DND-41 (cell line): ENCODE results near the gene SERPINB3.
"Not testable (repeated sequence)": the region's sequence is repeated elsewhere in the genome, so short reads cannot be mapped to it uniquely, and the experiment has no call there.

ENCODE experiments used
- ATAC-seq: fragments of 200-7000 bp; cut with Tn5 transposase; 3 replicates; pipeline ENCODE4 v1.9.1; 2021; ENCODE audit warnings: low read depth; ENCODE audit not compliant: insufficient read depth
- DNase-seq: peaks from one replicate; pipeline ENCODE4 v3.0.0-alpha.2; 2020
- H2AFZ ChIP-seq: 2 replicates; pipeline ENCODE4 v1.6.0; 2012; ENCODE audit warnings: low read depth, low read length
- H3K27ac ChIP-seq: 2 replicates; pipeline ENCODE4 v1.5.1; 2012; ENCODE audit warnings: low read length, inconsistent platforms
- H3K27me3 ChIP-seq: fragments of 200-600 bp; sonication (generic); 2 replicates; pipeline ENCODE4 v1.6.0; 2012; ENCODE audit warnings: low read length, mild to moderate bottlenecking, inconsistent platforms; ENCODE audit not compliant: insufficient read depth, poor library complexity
- H3K36me3 ChIP-seq: 2 replicates; pipeline ENCODE4 v1.5.1; 2012; ENCODE audit warnings: low read length, inconsistent platforms; ENCODE audit not compliant: insufficient read depth
- H3K4me1 ChIP-seq: 2 replicates; pipeline ENCODE4 v1.5.1; 2012; ENCODE audit warnings: mild to moderate bottlenecking, low read length; ENCODE audit not compliant: insufficient read depth
- H3K4me2 ChIP-seq: 2 replicates; pipeline ENCODE4 v1.6.0; 2012; ENCODE audit warnings: mild to moderate bottlenecking, moderate library complexity, low read length, inconsistent platforms; ENCODE audit not compliant: insufficient read depth
- H3K4me3 ChIP-seq, 2 experiments: fragments of 200-600 bp in 1 of 2; shearing (Covaris generic) in 1 of 2; 2 replicates each; pipeline ENCODE4 v1.5.1; 2012 to 2016; ENCODE audit warnings: inconsistent platforms in 2 of 2, low read length in 2 of 2, mild to moderate bottlenecking in 2 of 2, low read depth in 1 of 2, moderate library complexity in 1 of 2
- H3K79me2 ChIP-seq: 2 replicates; pipeline ENCODE4 v1.6.0; 2012; ENCODE audit warnings: low read length, inconsistent platforms; ENCODE audit not compliant: insufficient read depth
- H3K9ac ChIP-seq: 2 replicates; pipeline ENCODE4 v1.6.0; 2012; ENCODE audit warnings: low read depth, mild to moderate bottlenecking, inconsistent platforms, low read length, moderate library complexity
- H3K9me3 ChIP-seq: 2 replicates; pipeline ENCODE4 v1.5.1; 2012; ENCODE audit warnings: low read length, moderate library complexity, mild to moderate bottlenecking, inconsistent platforms; ENCODE audit not compliant: insufficient read depth, severe bottlenecking
- H4K20me1 ChIP-seq: 2 replicates; pipeline ENCODE4 v1.6.0; 2012; ENCODE audit warnings: low read length; ENCODE audit not compliant: insufficient read depth
- EZH2 ChIP-seq: IDR thresholded peaks from 3 replicates; pipeline ENCODE4 v1.6.1; 2012; ENCODE audit warnings: borderline replicate concordance, low read depth, mild to moderate bottlenecking, moderate library complexity, low read length, inconsistent platforms; ENCODE audit not compliant: severe bottlenecking
- TF ChIP-seq, protein P1 (sequence below): IDR thresholded peaks from 2 replicates; pipeline ENCODE4 v1.5.1; 2012; ENCODE audit warnings: borderline replicate concordance, low read length, moderate library complexity, mild to moderate bottlenecking; ENCODE audit not compliant: poor library complexity, severe bottlenecking; ENCODE audit errors: extremely low read depth

SERPINB3 gene

DNA sequence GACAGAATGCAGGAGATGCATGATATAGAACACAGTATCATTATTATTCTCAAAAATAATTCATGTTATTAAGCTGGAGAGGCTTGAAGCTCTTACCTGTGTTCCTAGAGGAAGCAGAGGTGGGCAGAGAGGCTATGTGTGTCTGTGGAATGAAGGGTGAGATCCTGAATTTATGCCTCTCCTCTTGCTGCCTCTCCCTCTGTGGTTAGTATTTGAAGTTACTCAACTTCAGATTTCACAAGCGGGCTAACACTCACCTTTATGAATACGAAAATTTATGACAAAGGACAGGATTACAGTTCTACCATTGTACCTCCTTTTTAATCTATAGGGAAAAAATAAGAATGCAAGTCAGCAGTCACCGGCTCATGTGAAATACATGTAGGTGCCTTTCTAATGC is at the start of gene SERPINB3:
TSS of gene SERPINB3 (minus strand) at position 144 of the 400 bp plus-strand sequence. CDS start 677 bp downstream, outside the sequence.
- not testable (repeated sequence) for H3K4me1 ChIP-seq, H3K9ac ChIP-seq, ATAC-seq, H3K79me2 ChIP-seq, H3K4me3 ChIP-seq, H3K9me3 ChIP-seq, H3K27me3 ChIP-seq, H2AFZ ChIP-seq, H3K36me3 ChIP-seq, DNase-seq, H3K4me2 ChIP-seq, H4K20me1 ChIP-seq, H3K27ac ChIP-seq

DNA sequence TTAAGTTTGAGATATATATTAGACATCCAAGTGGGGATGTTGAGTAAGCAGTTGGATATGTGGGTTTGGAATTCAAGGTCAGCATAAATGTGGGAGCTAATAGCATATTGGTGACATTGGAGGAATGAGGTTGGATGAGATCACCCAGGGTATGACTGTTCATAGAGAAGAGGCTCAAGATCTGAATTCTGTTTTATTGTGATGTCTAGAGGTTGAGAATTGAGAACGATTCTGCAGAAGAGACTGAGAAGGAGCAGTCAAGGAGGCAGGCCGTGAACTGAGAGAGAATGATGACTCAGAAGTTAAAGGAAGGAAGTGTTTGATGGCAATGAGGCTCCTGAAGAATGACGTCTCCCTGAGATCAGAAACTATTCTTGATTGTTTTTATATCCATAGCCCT is 47.0 kb upstream of the SERPINB3 start:
- no peak overlapping the region for H3K27ac ChIP-seq
- H3K4me3 ChIP-seq: no peak overlapping the region
- ATAC-seq: no peak
- no peaks in the 10 kb centered on the region for H3K9me3 ChIP-seq
- DNase-seq: no peak
- H4K20me1 ChIP-seq: no peaks in the 10 kb centered on the region
- no peaks in the 10 kb centered on the region for H3K4me1 ChIP-seq
- H3K36me3 ChIP-seq: no peaks in the 10 kb centered on the region
- no peak overlapping the region for H3K9ac ChIP-seq
- TF ChIP-seq, protein P1, sequence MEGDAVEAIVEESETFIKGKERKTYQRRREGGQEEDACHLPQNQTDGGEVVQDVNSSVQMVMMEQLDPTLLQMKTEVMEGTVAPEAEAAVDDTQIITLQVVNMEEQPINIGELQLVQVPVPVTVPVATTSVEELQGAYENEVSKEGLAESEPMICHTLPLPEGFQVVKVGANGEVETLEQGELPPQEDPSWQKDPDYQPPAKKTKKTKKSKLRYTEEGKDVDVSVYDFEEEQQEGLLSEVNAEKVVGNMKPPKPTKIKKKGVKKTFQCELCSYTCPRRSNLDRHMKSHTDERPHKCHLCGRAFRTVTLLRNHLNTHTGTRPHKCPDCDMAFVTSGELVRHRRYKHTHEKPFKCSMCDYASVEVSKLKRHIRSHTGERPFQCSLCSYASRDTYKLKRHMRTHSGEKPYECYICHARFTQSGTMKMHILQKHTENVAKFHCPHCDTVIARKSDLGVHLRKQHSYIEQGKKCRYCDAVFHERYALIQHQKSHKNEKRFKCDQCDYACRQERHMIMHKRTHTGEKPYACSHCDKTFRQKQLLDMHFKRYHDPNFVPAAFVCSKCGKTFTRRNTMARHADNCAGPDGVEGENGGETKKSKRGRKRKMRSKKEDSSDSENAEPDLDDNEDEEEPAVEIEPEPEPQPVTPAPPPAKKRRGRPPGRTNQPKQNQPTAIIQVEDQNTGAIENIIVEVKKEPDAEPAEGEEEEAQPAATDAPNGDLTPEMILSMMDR: no peak
- TF ChIP-seq EZH2: no peak
- no peaks in the 10 kb centered on the region for H3K27me3 ChIP-seq
- no peak overlapping the region for H2AFZ ChIP-seq
- H3K4me2 ChIP-seq: no peak overlapping the region
- H3K79me2 ChIP-seq: no peaks in the 10 kb centered on the region

DNA sequence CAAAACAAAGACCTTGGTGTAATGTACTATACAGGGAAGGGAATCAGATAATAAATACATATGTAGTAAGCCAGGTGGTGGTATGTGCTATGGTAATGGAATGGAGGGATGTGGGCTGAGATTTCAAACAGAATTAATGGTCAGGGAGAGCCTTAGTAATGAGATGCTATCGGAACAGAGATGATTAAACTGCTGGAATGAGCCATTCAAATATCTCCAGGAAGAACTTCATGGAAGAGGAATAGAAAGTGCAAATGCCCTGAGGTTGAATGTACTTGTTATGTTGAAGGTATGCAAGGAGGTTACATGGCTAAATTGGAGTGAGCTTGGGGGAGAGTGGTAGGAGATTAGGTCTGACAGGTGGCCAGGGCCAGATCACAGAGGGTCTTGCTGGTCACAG is 46.1 kb upstream of the SERPINB3 start:
- TF ChIP-seq, protein P1: no peak
- H3K4me2 ChIP-seq: no peak overlapping the region

DNA sequence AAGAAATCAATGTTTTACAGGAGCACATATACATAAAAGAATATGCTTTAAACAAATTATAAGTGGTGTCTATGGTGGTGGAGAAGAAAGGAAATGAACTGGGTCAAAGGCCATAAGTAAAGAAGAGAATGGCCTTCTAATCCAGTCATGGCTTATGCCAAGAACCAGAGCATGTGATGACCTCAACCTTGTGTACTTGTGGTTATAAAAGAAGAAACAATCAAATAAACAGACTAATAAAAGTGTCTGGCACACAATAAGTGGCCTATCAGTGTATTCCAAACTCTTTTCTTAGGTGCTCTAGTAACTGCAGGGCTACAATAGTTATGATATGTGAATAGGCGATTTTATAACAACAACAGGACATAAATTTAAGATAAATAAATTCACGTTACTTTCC is 43.7 kb upstream of the SERPINB3 start:
- DNase-seq (no peak), ATAC-seq (no peak)
- Histone ChIP-seq H3K27ac (no peak overlapping the region), H3K36me3 (no peaks in the 10 kb centered on the region), H2AFZ (no peak overlapping the region), H3K79me2 (no peaks in the 10 kb centered on the region), H3K4me2 (no peak overlapping the region), H3K27me3 (no peaks in the 10 kb centered on the region), H3K4me1 (no peaks in the 10 kb centered on the region), H4K20me1 (no peaks in the 10 kb centered on the region), H3K4me3 (no peak overlapping the region), H3K9ac (no peak overlapping the region), H3K9me3 (no peaks in the 10 kb centered on the region)
- no peak for TF ChIP-seq EZH2
- TF ChIP-seq, protein P1: no peak

More for the DNA sequence above, 46.1 kb upstream of the SERPINB3 start:
- H3K4me3 ChIP-seq: no peak overlapping the region
- DNase-seq: no peak
- H3K27me3 ChIP-seq: no peaks in the 10 kb centered on the region
- H2AFZ ChIP-seq: no peak overlapping the region
- no peaks in the 10 kb centered on the region for H4K20me1 ChIP-seq
- no peaks in the 10 kb centered on the region for H3K36me3 ChIP-seq
- no peak overlapping the region for H3K9ac ChIP-seq
- no peaks in the 10 kb centered on the region for H3K79me2 ChIP-seq
- ATAC-seq: no peak
- no peaks in the 10 kb centered on the region for H3K9me3 ChIP-seq
- H3K27ac ChIP-seq: no peak overlapping the region
- no peaks in the 10 kb centered on the region for H3K4me1 ChIP-seq
